Mucosa of descending colon (tissue), 3 donors: Measurements from ENCODE around the gene SRPK2. TPM values are rescaled to one million over a fixed set of nuclear protein-coding genes. Genes with fewer than 3 reads are reported as not detected.

Experiments
- ATAC-seq: fragments of 200-7000 bp; cut with Tn5 transposase; one replicate; pipeline ENCODE4 v1.9.1; 2020; ENCODE audit warnings: mild to moderate bottlenecking, moderate library complexity
- DNase-seq, 3 donors: peaks; one replicate each; pipeline ENCODE4 v3.0.0-alpha.2; 2020
- H3K36me3 ChIP-seq: fragments of 200-600 bp; one replicate; pipeline ENCODE4 v1.8.0; 2021; ENCODE audit warnings: low read depth, mild to moderate bottlenecking
- H3K4me1 ChIP-seq: fragments of 200-600 bp; one replicate; pipeline ENCODE4 v1.8.0; 2021; ENCODE audit warnings: low read depth, mild to moderate bottlenecking
- H3K4me3 ChIP-seq: fragments of 200-600 bp; one replicate; pipeline ENCODE4 v1.8.0; 2021; ENCODE audit warnings: mild to moderate bottlenecking
- H3K9me3 ChIP-seq: fragments of 200-600 bp; one replicate; pipeline ENCODE4 v1.8.0; 2021; ENCODE audit warnings: mild to moderate bottlenecking
- CTCF ChIP-seq: fragments of 200-600 bp; IDR thresholded peaks from one replicate; pipeline ENCODE4 v1.8.0; 2022; ENCODE audit warnings: antibody characterized with exemption, mild to moderate bottlenecking
- intact Hi-C, 2 donors: fragments of 100-400 bp; cut with DNase I in 1 of 2; cut with micrococcal nuclease in 1 of 2; formaldehyde crosslinking; loops; one replicate each; pipeline versions ENCODE4 v1.11.0 to v1.11.1; 2022; cut with DNase I, micrococcal nuclease
- total RNA-seq, 3 donors: library from RNA; stranded (reverse); fragmentation: NEBNext Ultra II Directional in 2 of 3; extraction: Animal tissue kit (Norgen Biotek cat#: 25700) in 2 of 3; gene quantifications; one replicate each; pipeline versions ENCODE4 v1.2.1 to v1.2.4, GENCODE V29; 2021 to 2023
- donor health status: DM: no; HTN: no; CAD: no; lungs with moderate emphysema.
- donor health status: DM: no; HTN: no; CAD: no.
- donor health status: DM: no; HTN: yes; CAD: no.

The SRPK2 gene
- total RNA-seq, 3 donors from 2014 or later, result 25.7 to 59.2 (median 31.6) TPM

GRCh38 chr7:105189859-105190492 is 198.7 kb downstream of the SRPK2 start:
- DNase-seq, result no peak
- no peak overlapping the region for H3K4me3 ChIP-seq
- H3K36me3 ChIP-seq, result no peaks in the 10 kb centered on the region
- H3K4me1 ChIP-seq, result no peaks in the 10 kb centered on the region
- intact Hi-C loops, result no loop called here
- ATAC-seq, result no peak
- H3K9me3 ChIP-seq, result no peaks in the 10 kb centered on the region
- no peak for TF ChIP-seq CTCF

GRCh38 chr7:105188201-105188600 is 200.5 kb downstream of the SRPK2 start:
- intact Hi-C loops, result no loop called here
- TF ChIP-seq CTCF, result no peak
- Histone ChIP-seq H3K36me3 (no peaks in the 10 kb centered on the region), H3K4me1 (no peaks in the 10 kb centered on the region), H3K9me3 (no peaks in the 10 kb centered on the region), H3K4me3 (no peak overlapping the region)
- DNase-seq (no peak), ATAC-seq (no peak)

GRCh38 chr7:105187302-105188169 is 201.2 kb downstream of the SRPK2 start:
- intact Hi-C loops, result no loop called here
- TF ChIP-seq CTCF, result no peak
- no peak overlapping the region for H3K4me3 ChIP-seq
- H3K4me1 ChIP-seq, result no peaks in the 10 kb centered on the region
- no peak for ATAC-seq
- no peak for DNase-seq
- no peaks in the 10 kb centered on the region for H3K36me3 ChIP-seq
- no peaks in the 10 kb centered on the region for H3K9me3 ChIP-seq

- Histone ChIP-seq H3K9me3 (no peaks in the 10 kb centered on the region), H3K4me1 (no peaks in the 10 kb centered on the region), H3K4me3 (no peak overlapping the region), H3K36me3 (no peaks in the 10 kb centered on the region)
- DNase-seq, result no peak
- TF ChIP-seq CTCF, result no peak
- no peak for ATAC-seq
- intact Hi-C loops, result no loop called here
These were observed 203.3 kb downstream of the SRPK2 start for GRCh38 chr7:105185290-105186010.

GRCh38 chr7:105180002-105180401 is 208.7 kb downstream of the SRPK2 start:
- DNase-seq, result no peak
- intact Hi-C loops, result no loop called here
- ATAC-seq, result no peak
- no peaks in the 10 kb centered on the region for H3K36me3 ChIP-seq
- peaks cover 4% of the 10 kb centered on the region for H3K9me3 ChIP-seq
- no peak for TF ChIP-seq CTCF
- no peak overlapping the region for H3K4me3 ChIP-seq
- H3K4me1 ChIP-seq, result no peaks in the 10 kb centered on the region
